ENCODE measurements around the gene FBXL20. TPM values are rescaled to one million over a fixed set of nuclear protein-coding genes. Genes with fewer than 3 reads are reported as not detected.

FBXL20 gene
- 2.2 and 5.0 TPM in 2 replicates for total RNA-seq (2014; rRNA removed)
- Bru-seq, nascent RNA = percentile 56 among the genes with signal in this experiment
- percentile 54 among the genes with signal in this experiment for BruChase-seq, experiment 1, labeled RNA remaining after a 6-hour chase
- percentile 61 among the genes with signal in this experiment for BruChase-seq, experiment 2, labeled RNA remaining after a 2-hour chase
- long read RNA-seq, full-length matches to known transcripts = 5 of 26 reads
- long read RNA-seq, partial matches to known transcripts = 1 of 26 reads
- long read RNA-seq, other reads (novel, unspliced or antisense) = 20 of 26 reads

DNA sequence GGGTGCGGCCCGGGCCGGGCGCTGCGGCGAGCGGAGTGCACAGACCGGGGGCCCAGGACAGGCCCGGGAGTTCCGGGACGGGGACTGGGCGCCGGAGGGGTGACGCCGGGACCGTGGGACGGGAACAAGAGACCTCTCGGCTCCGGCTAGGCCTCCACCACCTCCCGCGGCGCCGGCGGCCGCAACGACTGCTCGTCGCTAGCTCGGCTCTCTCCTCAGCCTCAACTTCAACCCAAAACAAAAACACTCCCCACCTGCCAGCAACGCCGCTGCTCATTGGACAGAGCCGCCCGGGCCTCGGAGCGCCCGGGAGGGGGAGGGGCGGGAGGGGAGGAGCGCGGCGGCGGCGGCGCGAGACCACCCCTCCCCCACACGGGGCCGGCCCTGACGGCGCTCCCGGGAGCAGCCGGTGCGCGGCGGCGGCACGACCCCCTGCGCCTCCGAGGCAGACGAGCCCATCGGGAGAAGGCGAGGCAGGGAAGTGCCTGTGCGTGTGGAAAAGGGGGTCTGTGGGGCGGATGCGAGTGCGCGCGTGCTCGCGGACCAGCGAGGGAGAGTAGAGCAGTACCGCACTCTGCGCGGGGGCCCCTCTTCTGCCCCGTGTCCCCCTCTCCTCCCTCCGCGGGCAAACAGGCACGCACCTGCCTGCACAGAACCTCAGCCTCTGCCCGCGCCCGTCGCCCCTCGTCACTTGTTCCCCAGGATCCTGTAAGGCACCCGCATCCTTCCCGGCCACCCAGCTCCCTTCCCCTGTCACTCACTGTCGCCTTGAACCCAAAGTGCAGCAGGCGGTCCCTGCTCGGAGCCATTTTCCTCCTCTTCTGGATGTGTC lies at the start of gene FBXL20:
Gene FBXL20, minus strand, starts transcription at position 215 of the 832 bp plus-strand sequence. CDS start 224 bp downstream, outside the sequence.
- Histone ChIP-seq H3K9me2 (replicated peaks; ENCODE audit: low read length) (no peaks in the 10 kb centered on the region), H2AFZ (ENCODE audit: low read length) (peak within 1 kb of the TSS; percentile 96)
- intact Hi-C loops (cut with micrococcal nuclease) = loop anchor here (5.0 kb wide), 2 partner anchors 61 to 119 kb away; partner anchors contain the start of gene CDK12

GRCh38 chr17:39450847-39451581 lies 49.6 kb upstream of the FBXL20 start, which contains the start of gene MED1:
Gene MED1, minus strand, starts transcription at chr17:39451263. Its CDS starts 201 bp downstream, at chr17:39451062.
- H3K9ac ChIP-seq (ENCODE audit: low read length) = peak within 1 kb of the TSS; percentile 97
- no peaks in the 10 kb centered on the region for H3K9me2 ChIP-seq (replicated peaks; ENCODE audit: low read length)
- H2AFZ ChIP-seq (ENCODE audit: low read length) = peak within 1 kb of the TSS; percentile 87
- intact Hi-C loops (cut with micrococcal nuclease) = no loop called here
- ChIA-PET CTCF (interaction anchor here (0.6 kb wide), 1 partner anchor 147 kb away, joined by 5 read pairs; no protein-coding TSS in a partner anchor), POLR2A (ENCODE audit: unreplicated experiment) (interaction anchor here (0.5 to 1.6 kb wide), 6 partner anchors 11 to 768 kb away, joined by 3 to 68 read pairs (median 6); partner anchors contain the start of genes CDK12, STARD3 and WIPF2)
- peak within 1 kb of the TSS; percentile 88 for H3K4me2 ChIP-seq (ENCODE audit: low read length)
- H3K27me3 ChIP-seq (ENCODE audit: low read length) = no peaks in the 10 kb centered on the region
- DNase-seq (peak; percentile 96), ATAC-seq (peak; percentile 100)
- no peaks in the 10 kb centered on the region for H3F3A ChIP-seq (ENCODE audit: low read length, unreplicated experiment)
- H3K4me3 ChIP-seq (ENCODE audit: low read length) = peak within 1 kb of the TSS; percentile 92
- TF ChIP-seq EZH2phosphoT487 (IDR thresholded peaks at IDR 0.05; ENCODE audit: borderline replicate concordance, low read length) (no peak), CTCF (conservative IDR thresholded peaks at IDR 0.05; ENCODE audit: low read depth, low read length) (no peak), EZH2 (IDR thresholded peaks at IDR 0.05; ENCODE audit: low read length, unreplicated experiment) (no peak)
- BruUV-seq (replicated peaks) = no TSS peak
- H4K20me1 ChIP-seq (ENCODE audit: low read length) = no peaks in the 10 kb centered on the region
- H3K36me3 ChIP-seq (ENCODE audit: low read depth, low read length) = peaks cover 6% of the 10 kb centered on the region; the same call in 1 of the 2 replicates
- peak within 1 kb of the TSS; percentile 54 for H3K27ac ChIP-seq (ENCODE audit: low read length)
- H3K79me2 ChIP-seq (ENCODE audit: low read length) = peaks cover 44% of the 10 kb centered on the region
- no peaks in the 10 kb centered on the region for H3K9me3 ChIP-seq (ENCODE audit: low read length)
- peaks cover 4% of the 10 kb centered on the region; the same call in 1 of the 2 replicates for H3K4me1 ChIP-seq (ENCODE audit: insufficient read depth, low read length)

More for the DNA sequence above, at the start of gene FBXL20:
- DNase-seq = peak; percentile 86
- H3K9me3 ChIP-seq (ENCODE audit: low read length) = no peaks in the 10 kb centered on the region
- H3K79me2 ChIP-seq (ENCODE audit: low read length) = peaks cover 8% of the 10 kb centered on the region; the same call in 1 of the 2 replicates
- H3K9ac ChIP-seq (ENCODE audit: low read length) = peak within 1 kb of the TSS; percentile 60
- H3K4me2 ChIP-seq (ENCODE audit: low read length) = peak within 1 kb of the TSS; percentile 94
- ChIA-PET POLR2A (ENCODE audit: unreplicated experiment) (interaction anchor here (0.5 kb wide), 1 partner anchor 49 kb away, joined by 5 read pairs; no protein-coding TSS in a partner anchor), CTCF (interaction anchor here (0.6 kb wide), 1 partner anchor 152 kb away, joined by 4 read pairs; no protein-coding TSS in a partner anchor)
- TF ChIP-seq EZH2phosphoT487 (IDR thresholded peaks at IDR 0.05; ENCODE audit: borderline replicate concordance, low read length) (no peak), CTCF (conservative IDR thresholded peaks at IDR 0.05; ENCODE audit: low read depth, low read length) (no peak), EZH2 (IDR thresholded peaks at IDR 0.05; ENCODE audit: low read length, unreplicated experiment) (no peak)
- peaks cover 29% of the 10 kb centered on the region for H3K4me1 ChIP-seq (ENCODE audit: insufficient read depth, low read length)
- peak within 1 kb of the TSS; percentile 96 for H3K4me3 ChIP-seq (ENCODE audit: low read length)
- BruUV-seq (replicated peaks) = no TSS peak
- ATAC-seq = peak; percentile 63
- no peaks in the 10 kb centered on the region for H3F3A ChIP-seq (ENCODE audit: low read length, unreplicated experiment)
- H3K27me3 ChIP-seq (ENCODE audit: low read length) = no peaks in the 10 kb centered on the region
- H3K36me3 ChIP-seq (ENCODE audit: low read depth, low read length) = peaks cover 5% of the 10 kb centered on the region; the same call in 1 of the 2 replicates
- no peak within 1 kb of the TSS for H3K27ac ChIP-seq (ENCODE audit: low read length)
- H4K20me1 ChIP-seq (ENCODE audit: low read length) = peaks cover 8% of the 10 kb centered on the region; the same call in 1 of the 2 replicates
